Measurements from ENCODE around the gene RBM33. TPM values are rescaled to one million over a fixed set of nuclear protein-coding genes. Genes with fewer than 3 reads are reported as not detected.

RBM33 gene
- total and polyA plus RNA-seq, 2 of the 13 experiments (the other 11 are each of a cell fraction or from before 2014, with no cell fraction given) = 12.4 to 28.9 TPM

- TF ChIP-seq, protein P1, sequence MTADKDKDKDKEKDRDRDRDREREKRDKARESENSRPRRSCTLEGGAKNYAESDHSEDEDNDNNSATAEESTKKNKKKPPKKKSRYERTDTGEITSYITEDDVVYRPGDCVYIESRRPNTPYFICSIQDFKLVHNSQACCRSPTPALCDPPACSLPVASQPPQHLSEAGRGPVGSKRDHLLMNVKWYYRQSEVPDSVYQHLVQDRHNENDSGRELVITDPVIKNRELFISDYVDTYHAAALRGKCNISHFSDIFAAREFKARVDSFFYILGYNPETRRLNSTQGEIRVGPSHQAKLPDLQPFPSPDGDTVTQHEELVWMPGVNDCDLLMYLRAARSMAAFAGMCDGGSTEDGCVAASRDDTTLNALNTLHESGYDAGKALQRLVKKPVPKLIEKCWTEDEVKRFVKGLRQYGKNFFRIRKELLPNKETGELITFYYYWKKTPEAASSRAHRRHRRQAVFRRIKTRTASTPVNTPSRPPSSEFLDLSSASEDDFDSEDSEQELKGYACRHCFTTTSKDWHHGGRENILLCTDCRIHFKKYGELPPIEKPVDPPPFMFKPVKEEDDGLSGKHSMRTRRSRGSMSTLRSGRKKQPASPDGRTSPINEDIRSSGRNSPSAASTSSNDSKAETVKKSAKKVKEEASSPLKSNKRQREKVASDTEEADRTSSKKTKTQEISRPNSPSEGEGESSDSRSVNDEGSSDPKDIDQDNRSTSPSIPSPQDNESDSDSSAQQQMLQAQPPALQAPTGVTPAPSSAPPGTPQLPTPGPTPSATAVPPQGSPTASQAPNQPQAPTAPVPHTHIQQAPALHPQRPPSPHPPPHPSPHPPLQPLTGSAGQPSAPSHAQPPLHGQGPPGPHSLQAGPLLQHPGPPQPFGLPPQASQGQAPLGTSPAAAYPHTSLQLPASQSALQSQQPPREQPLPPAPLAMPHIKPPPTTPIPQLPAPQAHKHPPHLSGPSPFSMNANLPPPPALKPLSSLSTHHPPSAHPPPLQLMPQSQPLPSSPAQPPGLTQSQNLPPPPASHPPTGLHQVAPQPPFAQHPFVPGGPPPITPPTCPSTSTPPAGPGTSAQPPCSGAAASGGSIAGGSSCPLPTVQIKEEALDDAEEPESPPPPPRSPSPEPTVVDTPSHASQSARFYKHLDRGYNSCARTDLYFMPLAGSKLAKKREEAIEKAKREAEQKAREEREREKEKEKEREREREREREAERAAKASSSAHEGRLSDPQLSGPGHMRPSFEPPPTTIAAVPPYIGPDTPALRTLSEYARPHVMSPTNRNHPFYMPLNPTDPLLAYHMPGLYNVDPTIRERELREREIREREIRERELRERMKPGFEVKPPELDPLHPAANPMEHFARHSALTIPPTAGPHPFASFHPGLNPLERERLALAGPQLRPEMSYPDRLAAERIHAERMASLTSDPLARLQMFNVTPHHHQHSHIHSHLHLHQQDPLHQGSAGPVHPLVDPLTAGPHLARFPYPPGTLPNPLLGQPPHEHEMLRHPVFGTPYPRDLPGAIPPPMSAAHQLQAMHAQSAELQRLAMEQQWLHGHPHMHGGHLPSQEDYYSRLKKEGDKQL (CRISPR knock-in tag; IDR thresholded peaks at IDR 0.05; ENCODE audit: low read depth) = 0 out of 2 replicates have a peak, but pooled peaks have one; percentile 46
- TF ChIP-seq ZNF460 (CRISPR knock-in tag; IDR thresholded peaks at IDR 0.05; ENCODE audit: borderline replicate concordance) (no peak; the same call in 1 of the 2 replicates), DNMT3B (CRISPR knock-in tag; conservative IDR thresholded peaks at IDR 0.05) (no peak), NRL (CRISPR knock-in tag; IDR thresholded peaks at IDR 0.05; ENCODE audit: borderline replicate concordance) (no peak), DMAP1 (CRISPR knock-in tag; IDR thresholded peaks at IDR 0.05) (peak; percentile 91), ELF1 (CRISPR knock-in tag; IDR thresholded peaks at IDR 0.05) (no peak), MZF1 (CRISPR knock-in tag; IDR thresholded peaks at IDR 0.05; ENCODE audit: borderline replicate concordance) (no peak), NR2F2 (IDR thresholded peaks at IDR 0.05; ENCODE audit: borderline replicate concordance, low read depth) (peak; percentile 63; the same call in 1 of the 2 replicates), MBD4 (IDR thresholded peaks at IDR 0.05; ENCODE audit: borderline replicate concordance, low read length) (no peak), MAF1 (CRISPR knock-in tag; IDR thresholded peaks at IDR 0.05; ENCODE audit: borderline replicate concordance) (no peak), ZNF800 (CRISPR knock-in tag; IDR thresholded peaks at IDR 0.05) (no peak), HDAC6 (IDR thresholded peaks at IDR 0.05; ENCODE audit: low read depth, low read length) (no peak), REXO4 (CRISPR knock-in tag; IDR thresholded peaks at IDR 0.05; ENCODE audit: borderline replicate concordance) (no peak), TP53 (CRISPR knock-in tag; conservative IDR thresholded peaks at IDR 0.05) (no peak), FUBP1 (CRISPR knock-in tag; IDR thresholded peaks at IDR 0.05; ENCODE audit: borderline replicate concordance) (no peak)
- TF ChIP-seq, protein P2, sequence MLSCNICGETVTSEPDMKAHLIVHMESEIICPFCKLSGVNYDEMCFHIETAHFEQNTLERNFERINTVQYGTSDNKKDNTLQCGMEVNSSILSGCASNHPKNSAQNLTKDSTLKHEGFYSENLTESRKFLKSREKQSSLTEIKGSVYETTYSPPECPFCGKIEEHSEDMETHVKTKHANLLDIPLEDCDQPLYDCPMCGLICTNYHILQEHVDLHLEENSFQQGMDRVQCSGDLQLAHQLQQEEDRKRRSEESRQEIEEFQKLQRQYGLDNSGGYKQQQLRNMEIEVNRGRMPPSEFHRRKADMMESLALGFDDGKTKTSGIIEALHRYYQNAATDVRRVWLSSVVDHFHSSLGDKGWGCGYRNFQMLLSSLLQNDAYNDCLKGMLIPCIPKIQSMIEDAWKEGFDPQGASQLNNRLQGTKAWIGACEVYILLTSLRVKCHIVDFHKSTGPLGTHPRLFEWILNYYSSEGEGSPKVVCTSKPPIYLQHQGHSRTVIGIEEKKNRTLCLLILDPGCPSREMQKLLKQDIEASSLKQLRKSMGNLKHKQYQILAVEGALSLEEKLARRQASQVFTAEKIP (CRISPR knock-in tag; IDR thresholded peaks at IDR 0.05; ENCODE audit: borderline replicate concordance) = no peak
These were observed 38.0 kb downstream of the RBM33 start (continued) for GRCh38 chr7:155682484-155682883.
